ENCODE measurements around the gene YBEY. TPM values are rescaled to one million over a fixed set of nuclear protein-coding genes. Genes with fewer than 3 reads are reported as not detected.

YBEY gene
- total and polyA plus RNA-seq, 7 experiments from 2014 or later: 8.8 to 20.1 (median 15.6) TPM

DNA sequence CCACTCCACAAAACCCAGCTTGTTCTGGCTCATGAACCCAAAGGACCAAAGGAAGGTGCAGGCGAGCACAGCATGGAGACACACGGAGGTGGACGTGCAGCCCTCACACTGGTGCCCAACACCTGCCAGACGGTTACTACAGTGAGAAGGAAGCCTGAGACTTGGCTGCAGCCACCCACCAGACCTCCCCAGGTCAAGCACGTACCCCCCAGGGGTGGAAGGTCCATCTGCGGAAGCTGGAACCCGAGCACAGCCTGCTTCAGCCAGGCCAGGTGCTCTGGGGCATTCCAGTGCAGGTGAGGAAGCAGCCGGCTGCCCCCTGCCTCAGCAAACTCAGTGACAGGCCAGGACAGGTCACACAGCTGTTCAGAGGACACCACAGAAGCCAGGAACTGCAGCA is 41.5 kb upstream of the YBEY start:
- Mint-ChIP-seq H3K27ac (no peak overlapping the region), H3K9me3 (peaks cover 0 to 2% (median 0%) of the 10 kb centered on the region in 11 donors), H3K4me3 (no peak overlapping the region), H3K4me1 (peaks cover 0 to 8% (median 4%) of the 10 kb centered on the region in 7 donors), H3K36me3 (peaks cover 8 to 63% (median 32%) of the 10 kb centered on the region in 5 donors), H3K27me3 (no peaks in the 10 kb centered on the region)
- H3K9me3 ChIP-seq (ENCODE audit: control insufficient read depth in 2 of 3, low read length in 3 of 3): no peaks in the 10 kb centered on the region
- no peaks in the 10 kb centered on the region for H3K4me1 ChIP-seq (ENCODE audit: control insufficient read depth in 2 of 2, insufficient read depth in 2 of 2, low read length in 2 of 2)
- intact Hi-C loops (cut with micrococcal nuclease): no loop called here
- no peaks in the 10 kb centered on the region for H3K27me3 ChIP-seq (ENCODE audit: control insufficient read depth in 2 of 2, insufficient read depth in 2 of 2, low read length in 2 of 2)
- H3K4me3 ChIP-seq (ENCODE audit: low read length): no peak overlapping the region
- CTCF ChIA-PET: no interaction called here
- DNase-seq (no peak), ATAC-seq (no peak)
- H3K27ac ChIP-seq (ENCODE audit: low read depth, low read length): no peak overlapping the region
- peaks cover 30 to 95% (median 32%) of the 10 kb centered on the region in 3 experiments for H3K36me3 ChIP-seq (ENCODE audit: control insufficient read depth in 2 of 3, insufficient read depth in 3 of 3, low read length in 3 of 3)
- POLR2A ChIA-PET: no interaction called here

DNA sequence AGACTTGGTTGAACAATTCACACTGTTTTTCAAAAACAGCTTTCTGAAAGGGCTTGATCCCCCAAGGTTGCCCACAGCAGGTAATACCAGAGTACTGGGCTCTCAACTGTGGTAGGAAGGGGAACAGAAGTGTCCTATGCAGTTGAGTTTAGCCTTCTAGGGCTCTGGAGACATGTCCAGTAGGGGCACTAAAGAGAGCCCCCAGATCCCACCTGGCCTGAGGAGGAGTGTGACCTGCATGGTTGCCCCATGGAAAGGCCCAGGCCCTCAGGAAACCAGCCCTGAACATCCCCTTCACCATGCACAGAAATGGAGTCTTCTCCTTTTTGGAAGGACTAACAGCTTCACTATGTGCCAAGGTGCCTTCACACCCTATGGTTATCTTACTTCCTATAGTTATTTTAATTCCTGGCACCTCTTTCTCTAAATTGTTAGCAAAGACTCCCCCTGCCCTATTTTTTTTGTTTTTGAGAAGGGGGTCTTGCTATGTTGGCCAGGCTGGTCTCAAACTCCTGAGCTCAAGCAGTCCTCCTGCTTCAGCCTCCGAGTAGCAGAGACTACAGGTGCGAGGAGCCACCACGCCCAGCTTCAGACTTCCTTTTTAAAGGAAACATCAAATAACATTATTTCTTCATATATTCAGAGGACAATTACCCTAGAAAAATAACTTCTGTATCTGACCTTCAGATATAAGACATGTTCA is 40.8 kb upstream of the YBEY start:
- H3K27me3 Mint-ChIP-seq: no peaks in the 10 kb centered on the region
- H3K27ac ChIP-seq (ENCODE audit: low read depth, low read length): no peak overlapping the region
- H3K9me3 Mint-ChIP-seq: peaks cover 0 to 2% (median 0%) of the 10 kb centered on the region in 11 donors
- peaks cover 5 to 61% (median 34%) of the 10 kb centered on the region in 5 donors for H3K36me3 Mint-ChIP-seq
- intact Hi-C loops (cut with micrococcal nuclease): no loop called here
- no peak for DNase-seq
- no peak overlapping the region for H3K4me3 ChIP-seq (ENCODE audit: low read length)
- H3K27ac Mint-ChIP-seq: no peak overlapping the region
- H3K27me3 ChIP-seq (ENCODE audit: control insufficient read depth in 2 of 2, insufficient read depth in 2 of 2, low read length in 2 of 2): no peaks in the 10 kb centered on the region
- H3K4me3 Mint-ChIP-seq: no peak overlapping the region
- H3K9me3 ChIP-seq (ENCODE audit: control insufficient read depth in 2 of 3, low read length in 3 of 3): no peaks in the 10 kb centered on the region
- ATAC-seq: no peak
- CTCF ChIA-PET: no interaction called here
- H3K4me1 ChIP-seq (ENCODE audit: control insufficient read depth in 2 of 2, insufficient read depth in 2 of 2, low read length in 2 of 2): peaks cover 0 to 3% of the 10 kb centered on the region in 2 donors
- H3K4me1 Mint-ChIP-seq: peaks cover 3 to 12% (median 8%) of the 10 kb centered on the region in 7 donors
- peaks cover 30 to 95% (median 33%) of the 10 kb centered on the region in 3 experiments for H3K36me3 ChIP-seq (ENCODE audit: control insufficient read depth in 2 of 3, insufficient read depth in 3 of 3, low read length in 3 of 3)
- POLR2A ChIA-PET: no interaction called here

DNA sequence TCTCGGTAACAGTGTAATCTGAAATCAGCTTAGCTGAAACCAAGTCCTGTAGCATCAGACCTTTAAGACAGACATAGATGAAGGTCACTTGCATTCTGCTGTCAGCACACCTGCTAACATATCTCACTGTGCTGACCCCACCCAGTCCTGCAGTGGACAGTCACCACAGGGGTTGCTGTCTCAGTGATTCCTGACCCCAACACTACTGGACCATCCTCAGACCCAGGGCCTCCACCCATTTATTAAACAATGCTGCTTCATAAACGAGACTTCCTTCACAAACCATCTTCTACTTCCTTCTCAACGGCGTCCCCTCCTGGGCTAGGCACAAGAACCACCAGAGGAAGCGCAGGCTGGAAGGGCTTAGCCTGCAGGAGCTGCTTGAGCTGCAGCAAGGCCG is 39.8 kb upstream of the YBEY start:
- no peaks in the 10 kb centered on the region for H3K27me3 Mint-ChIP-seq
- Histone ChIP-seq H3K4me1 (ENCODE audit: control insufficient read depth in 2 of 2, insufficient read depth in 2 of 2, low read length in 2 of 2) (peaks cover 0 to 7% of the 10 kb centered on the region in 2 donors), H3K36me3 (ENCODE audit: control insufficient read depth in 2 of 3, insufficient read depth in 3 of 3, low read length in 3 of 3) (peaks cover 33 to 93% (median 39%) of the 10 kb centered on the region in 3 experiments), H3K9me3 (ENCODE audit: control insufficient read depth in 2 of 3, low read length in 3 of 3) (no peaks in the 10 kb centered on the region), H3K4me3 (ENCODE audit: low read length) (no peak overlapping the region), H3K27me3 (ENCODE audit: control insufficient read depth in 2 of 2, insufficient read depth in 2 of 2, low read length in 2 of 2) (no peaks in the 10 kb centered on the region), H3K27ac (ENCODE audit: low read depth, low read length) (no peak overlapping the region)
- DNase-seq (no peak), ATAC-seq (no peak)
- ChIA-PET POLR2A (interaction anchor here (1.2 kb wide), 1 partner anchor 29 kb away, joined by 4 read pairs; no protein-coding TSS in a partner anchor), CTCF (interaction anchor here (1.5 kb wide), 1 partner anchor 13 kb away, joined by 5 read pairs; no protein-coding TSS in a partner anchor)
- intact Hi-C loops (cut with micrococcal nuclease): no loop called here
- peak overlapping the region in 3 of 9 donors; percentile 7 to 28 (median 17) for H3K27ac Mint-ChIP-seq
- H3K9me3 Mint-ChIP-seq: peaks cover 0 to 2% (median 0%) of the 10 kb centered on the region in 11 donors
- H3K4me1 Mint-ChIP-seq: peaks cover 8 to 21% (median 14%) of the 10 kb centered on the region in 7 donors
- H3K36me3 Mint-ChIP-seq: peaks cover 5 to 63% (median 35%) of the 10 kb centered on the region in 5 donors
- no peak overlapping the region for H3K4me3 Mint-ChIP-seq

DNA sequence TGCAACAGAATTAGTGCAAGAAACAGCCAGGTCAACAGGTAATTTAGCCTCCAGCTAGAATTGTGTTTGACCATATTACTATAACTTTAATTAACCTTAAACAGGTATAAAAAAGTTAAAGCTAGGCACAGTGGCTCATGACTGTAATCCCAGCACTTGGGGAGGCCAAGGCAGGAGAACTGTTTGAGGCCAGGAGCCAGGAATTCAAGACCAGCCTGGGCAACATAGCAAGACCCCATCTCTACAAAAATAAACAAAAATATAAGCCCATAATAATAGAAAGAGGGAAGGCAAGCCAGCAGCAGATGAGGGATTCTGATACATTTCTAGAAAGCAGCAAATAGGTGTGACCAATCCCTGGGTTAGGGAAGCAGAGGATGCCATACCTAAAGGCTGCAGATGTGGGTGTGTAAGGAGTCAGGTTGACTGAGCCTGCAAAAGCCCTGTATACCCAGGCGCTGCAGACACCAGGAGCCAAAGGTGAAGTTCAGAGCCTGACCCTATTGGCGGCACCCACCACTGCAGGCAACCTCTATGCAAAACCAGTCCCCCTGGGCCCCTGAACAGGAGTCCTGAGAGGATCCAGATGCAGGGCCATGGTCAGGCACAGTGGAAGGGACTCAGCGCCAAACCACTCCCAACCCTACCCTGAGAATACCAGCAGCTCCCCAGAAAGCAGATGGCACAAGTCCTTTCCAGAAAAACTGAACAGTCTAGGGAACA is 38.3 kb upstream of the YBEY start:
- Histone ChIP-seq H3K4me1 (ENCODE audit: control insufficient read depth in 2 of 2, insufficient read depth in 2 of 2, low read length in 2 of 2) (peaks cover 0 to 7% of the 10 kb centered on the region in 2 donors), H3K27ac (ENCODE audit: low read depth, low read length) (no peak overlapping the region), H3K4me3 (ENCODE audit: low read length) (no peak overlapping the region), H3K9me3 (ENCODE audit: control insufficient read depth in 2 of 3, low read length in 3 of 3) (no peaks in the 10 kb centered on the region), H3K27me3 (ENCODE audit: control insufficient read depth in 2 of 2, insufficient read depth in 2 of 2, low read length in 2 of 2) (no peaks in the 10 kb centered on the region), H3K36me3 (ENCODE audit: control insufficient read depth in 2 of 3, insufficient read depth in 3 of 3, low read length in 3 of 3) (peaks cover 28 to 92% (median 35%) of the 10 kb centered on the region in 3 experiments)
- Mint-ChIP-seq H3K27me3 (no peaks in the 10 kb centered on the region), H3K9me3 (peaks cover 0 to 2% (median 0%) of the 10 kb centered on the region in 11 donors), H3K36me3 (peaks cover 5 to 57% (median 37%) of the 10 kb centered on the region in 5 donors), H3K27ac (peak overlapping the region in 1 of 9 donors; percentile 50), H3K4me1 (peaks cover 8 to 24% (median 18%) of the 10 kb centered on the region in 7 donors), H3K4me3 (no peak overlapping the region)
- intact Hi-C loops (cut with micrococcal nuclease): no loop called here
- CTCF ChIA-PET: no interaction called here
- POLR2A ChIA-PET: no interaction called here
- no peak for DNase-seq
- no peak for ATAC-seq

DNA sequence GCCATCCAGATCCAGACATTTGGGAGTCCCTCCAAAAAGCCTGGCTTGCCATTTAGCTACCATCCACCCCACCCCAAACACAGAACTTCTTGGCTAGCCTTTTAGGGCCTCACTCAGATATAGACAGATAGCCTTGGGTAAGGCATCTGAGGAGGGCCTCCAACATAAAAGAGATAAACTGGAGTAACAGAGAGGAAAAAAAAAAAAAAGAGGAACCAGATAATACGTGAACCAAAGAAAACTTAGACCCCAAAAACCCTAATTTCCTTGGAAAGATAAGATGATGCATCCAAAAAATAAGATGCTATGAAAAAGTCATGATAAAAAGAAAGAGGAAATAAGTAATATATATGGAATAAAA is 37.7 kb upstream of the YBEY start:
- Mint-ChIP-seq H3K9me3 (peaks cover 0 to 2% (median 0%) of the 10 kb centered on the region in 11 donors), H3K27me3 (no peaks in the 10 kb centered on the region), H3K4me1 (peaks cover 9 to 26% (median 23%) of the 10 kb centered on the region in 7 donors), H3K36me3 (peaks cover 5 to 55% (median 37%) of the 10 kb centered on the region in 5 donors), H3K27ac (peak overlapping the region in 2 of 9 donors; percentile 50 to 61), H3K4me3 (no peak overlapping the region)
- CTCF ChIA-PET: no interaction called here
- intact Hi-C loops (cut with micrococcal nuclease): no loop called here
- H3K27ac ChIP-seq (ENCODE audit: low read depth, low read length): no peak overlapping the region
- no peaks in the 10 kb centered on the region for H3K9me3 ChIP-seq (ENCODE audit: control insufficient read depth in 2 of 3, low read length in 3 of 3)
- DNase-seq (no peak), ATAC-seq (no peak)
- H3K36me3 ChIP-seq (ENCODE audit: control insufficient read depth in 2 of 3, insufficient read depth in 3 of 3, low read length in 3 of 3): peaks cover 23 to 92% (median 30%) of the 10 kb centered on the region in 3 experiments
- POLR2A ChIA-PET: no interaction called here
- H3K27me3 ChIP-seq (ENCODE audit: control insufficient read depth in 2 of 2, insufficient read depth in 2 of 2, low read length in 2 of 2): no peaks in the 10 kb centered on the region
- H3K4me3 ChIP-seq (ENCODE audit: low read length): no peak overlapping the region
- peaks cover under 1 to 7% of the 10 kb centered on the region in 2 donors for H3K4me1 ChIP-seq (ENCODE audit: control insufficient read depth in 2 of 2, insufficient read depth in 2 of 2, low read length in 2 of 2)

DNA sequence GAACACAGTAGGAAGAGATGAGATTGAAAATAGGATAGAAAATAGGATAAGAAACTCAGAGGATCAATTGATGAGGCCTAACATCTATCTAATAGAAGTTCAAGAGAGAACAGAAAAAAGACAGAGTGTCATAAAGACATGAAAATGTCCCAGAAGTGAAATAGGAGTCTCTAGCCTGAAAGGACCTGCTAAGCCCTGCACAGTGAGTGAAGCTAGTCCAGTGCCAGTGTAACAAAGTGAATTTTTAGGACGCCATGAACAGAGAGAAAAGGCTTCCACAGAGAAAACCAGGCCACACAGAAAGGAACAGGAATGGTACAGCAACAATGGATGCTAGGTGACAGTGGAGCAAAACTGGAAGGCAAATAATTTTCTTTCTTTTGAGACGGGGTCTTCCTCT is 37.3 kb upstream of the YBEY start:
- ChIA-PET CTCF (interaction anchor here (0.7 kb wide), 1 partner anchor 160 kb away, joined by 3 read pairs; no protein-coding TSS in a partner anchor), POLR2A (interaction anchor here (1.9 kb wide), 1 partner anchor 13 kb away, joined by 5 read pairs; no protein-coding TSS in a partner anchor)
- ATAC-seq (no peak), DNase-seq (no peak)
- intact Hi-C loops (cut with micrococcal nuclease): no loop called here
- H3K27me3 ChIP-seq (ENCODE audit: control insufficient read depth in 2 of 2, insufficient read depth in 2 of 2, low read length in 2 of 2): no peaks in the 10 kb centered on the region
- peak overlapping the region in 2 of 9 donors; percentile 50 to 61 for H3K27ac Mint-ChIP-seq
- H3K9me3 ChIP-seq (ENCODE audit: control insufficient read depth in 2 of 3, low read length in 3 of 3): no peaks in the 10 kb centered on the region
- H3K36me3 ChIP-seq (ENCODE audit: control insufficient read depth in 2 of 3, insufficient read depth in 3 of 3, low read length in 3 of 3): peaks cover 19 to 92% (median 30%) of the 10 kb centered on the region in 3 experiments
- H3K36me3 Mint-ChIP-seq: peaks cover 10 to 57% (median 38%) of the 10 kb centered on the region in 5 donors
- H3K27ac ChIP-seq (ENCODE audit: low read depth, low read length): no peak overlapping the region
- peaks cover 0 to 2% (median 0%) of the 10 kb centered on the region in 11 donors for H3K9me3 Mint-ChIP-seq
- H3K4me1 Mint-ChIP-seq: peaks cover 13 to 28% (median 27%) of the 10 kb centered on the region in 7 donors
- H3K4me3 ChIP-seq (ENCODE audit: low read length): no peak overlapping the region
- H3K4me3 Mint-ChIP-seq: no peak overlapping the region
- H3K4me1 ChIP-seq (ENCODE audit: control insufficient read depth in 2 of 2, insufficient read depth in 2 of 2, low read length in 2 of 2): peaks cover 5 to 8% of the 10 kb centered on the region in 2 donors
- no peaks in the 10 kb centered on the region for H3K27me3 Mint-ChIP-seq

Measured in naive thymus-derived CD4-positive, alpha-beta T cell (primary cell).